Natural killer cell (primary cell): ENCODE results near the gene SCAMP1. TPM values are rescaled to one million over a fixed set of nuclear protein-coding genes. Genes with fewer than 3 reads are reported as not detected.

ENCODE experiments used
- ATAC-seq, 3 donors: fragments of 150-1000 bp in 2 of 3; fragments of 200-7000 bp in 1 of 3; cut with Tn5 transposase; 1 replicate in 1 of 3; 2 replicates in 2 of 3; pipeline ENCODE4 v1.10.0; 2021; ENCODE audit warnings: mild to moderate bottlenecking in 2 of 3, moderate library complexity in 2 of 3
- DNase-seq, 2 donors: peaks; one replicate each; pipeline versions ENCODE4 v3.0.0 to v3.0.0-alpha.2; 2013 to 2021; ENCODE audit warnings: mixed read lengths in 1 of 2
- H3K27ac ChIP-seq: one replicate; pipeline ENCODE4 v1.5.1; 2013; ENCODE audit warnings: mild to moderate bottlenecking, low read length
- H3K27me3 ChIP-seq: one replicate; pipeline ENCODE4 v1.6.1; 2013; ENCODE audit warnings: low read length; ENCODE audit not compliant: control insufficient read depth, insufficient read depth
- H3K36me3 ChIP-seq: one replicate; pipeline ENCODE4 v1.6.1; 2013; ENCODE audit warnings: low read length; ENCODE audit not compliant: control insufficient read depth, insufficient read depth
- H3K4me1 ChIP-seq: one replicate; pipeline ENCODE4 v1.6.1; 2013; ENCODE audit warnings: low read length; ENCODE audit not compliant: control insufficient read depth, insufficient read depth
- H3K4me3 ChIP-seq: one replicate; pipeline ENCODE4 v1.5.1; 2013; ENCODE audit warnings: low read length
- H3K9me3 ChIP-seq: one replicate; pipeline ENCODE4 v1.6.1; 2013; ENCODE audit warnings: low read length; ENCODE audit not compliant: control insufficient read depth, insufficient read depth
- H3K27ac Mint-ChIP-seq, 2 donors: one replicate each; pipeline ENCODE4 v1.8.0; 2022; ENCODE audit warnings: mild to moderate bottlenecking in 2 of 2, mixed read lengths in 2 of 2, moderate library complexity in 1 of 2
- H3K27me3 Mint-ChIP-seq, 2 donors: one replicate each; pipeline ENCODE4 v1.8.0; 2022; ENCODE audit warnings: low read depth in 2 of 2, mixed read lengths in 2 of 2
- H3K36me3 Mint-ChIP-seq: one replicate; pipeline ENCODE4 v1.8.0; 2022; ENCODE audit warnings: mixed read lengths
- H3K4me1 Mint-ChIP-seq, 2 donors: one replicate each; pipeline ENCODE4 v1.8.0; 2022; ENCODE audit warnings: mixed read lengths in 2 of 2
- H3K4me3 Mint-ChIP-seq: one replicate; pipeline ENCODE4 v1.8.0; 2022; ENCODE audit warnings: mild to moderate bottlenecking, moderate library complexity, mixed read lengths
- H3K9me3 Mint-ChIP-seq, 2 donors: one replicate each; pipeline ENCODE4 v1.8.0; 2022; ENCODE audit warnings: mixed read lengths in 2 of 2
- WGBS: methylation state at CpG from one replicate; pipeline ENCODE4 v1.1.7; 2013; ENCODE audit warnings: missing lambda C conversion rate; ENCODE audit not compliant: insufficient coverage; 5-methylcytosine and 5-hydroxymethylcytosine counted together
- intact Hi-C: fragments of 100-400 bp; cut with micrococcal nuclease; formaldehyde crosslinking; loops from one replicate; pipeline ENCODE4 v1.14.2; 2022
- total RNA-seq, 4 donors: library from RNA; stranded (reverse); fragments of 120-200 nt in 1 of 4; gene quantifications; one replicate each; pipeline versions ENCODE4 v1.2.3 to v1.2.4, GENCODE V29; 2013 to 2022
- TF ChIP-seq, protein P1 (sequence below): fragments of 200-600 bp; IDR thresholded peaks from one replicate; pipeline ENCODE4 v1.8.0; 2022; ENCODE audit warnings: antibody characterized with exemption

Gene SCAMP1
- total RNA-seq, 3 donors from 2014 or later (not counting 1 experiment from before 2014, with no cell fraction given), result 19.9 to 27.1 (median 20.5) TPM

DNA sequence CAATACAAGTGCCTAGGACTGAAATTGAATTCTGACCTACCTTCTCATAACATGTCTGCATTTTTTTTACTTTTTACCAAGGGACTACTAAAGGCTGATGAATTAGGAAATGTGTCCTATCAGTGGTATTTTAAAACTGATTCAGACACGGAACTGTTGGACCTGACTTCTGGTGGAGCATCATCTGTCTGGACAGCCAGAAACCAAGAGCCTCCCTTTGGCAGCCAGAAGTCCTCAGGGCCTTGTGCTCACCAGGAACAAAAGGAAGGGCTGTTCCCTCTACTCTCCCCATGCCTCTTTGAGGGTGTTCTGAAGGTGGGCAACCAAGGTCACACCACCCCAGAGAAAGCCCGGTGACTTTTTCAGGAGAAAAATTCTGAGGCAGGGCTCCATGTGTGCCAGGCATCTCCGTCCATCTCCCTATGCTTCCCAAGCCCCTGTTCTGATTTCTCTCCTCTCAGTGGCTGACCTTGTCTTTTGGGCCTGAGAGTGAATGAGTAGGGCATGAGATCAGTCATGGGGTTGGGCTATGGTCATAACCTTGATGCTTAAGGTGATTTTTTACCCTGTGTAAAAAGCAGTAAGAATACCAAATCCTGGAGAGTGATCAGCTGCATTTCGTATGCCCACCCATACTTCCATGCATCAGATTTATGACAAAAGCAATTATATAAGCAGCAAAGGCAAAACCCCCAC lies 143.7 kb downstream of the SCAMP1 start:
- H3K9me3 ChIP-seq, result no peaks in the 10 kb centered on the region
- Mint-ChIP-seq H3K9me3 (no peaks in the 10 kb centered on the region), H3K4me1 (peaks cover 2 to 4% of the 10 kb centered on the region in 2 donors), H3K4me3 (no peak overlapping the region), H3K27me3 (peaks cover 38 to 86% of the 10 kb centered on the region in 2 donors), H3K36me3 (no peaks in the 10 kb centered on the region), H3K27ac (no peak overlapping the region)
- no peak for DNase-seq
- H3K4me1 ChIP-seq, result peaks cover under 1% of the 10 kb centered on the region
- H3K36me3 ChIP-seq, result no peaks in the 10 kb centered on the region
- H3K4me3 ChIP-seq, result no peak overlapping the region
- no peak overlapping the region for H3K27ac ChIP-seq
- 92% methylated on average over 4 of the region's 4 CpGs for WGBS
- intact Hi-C loops, result no loop called here
- ATAC-seq, result no peak
- TF ChIP-seq, protein P1, sequence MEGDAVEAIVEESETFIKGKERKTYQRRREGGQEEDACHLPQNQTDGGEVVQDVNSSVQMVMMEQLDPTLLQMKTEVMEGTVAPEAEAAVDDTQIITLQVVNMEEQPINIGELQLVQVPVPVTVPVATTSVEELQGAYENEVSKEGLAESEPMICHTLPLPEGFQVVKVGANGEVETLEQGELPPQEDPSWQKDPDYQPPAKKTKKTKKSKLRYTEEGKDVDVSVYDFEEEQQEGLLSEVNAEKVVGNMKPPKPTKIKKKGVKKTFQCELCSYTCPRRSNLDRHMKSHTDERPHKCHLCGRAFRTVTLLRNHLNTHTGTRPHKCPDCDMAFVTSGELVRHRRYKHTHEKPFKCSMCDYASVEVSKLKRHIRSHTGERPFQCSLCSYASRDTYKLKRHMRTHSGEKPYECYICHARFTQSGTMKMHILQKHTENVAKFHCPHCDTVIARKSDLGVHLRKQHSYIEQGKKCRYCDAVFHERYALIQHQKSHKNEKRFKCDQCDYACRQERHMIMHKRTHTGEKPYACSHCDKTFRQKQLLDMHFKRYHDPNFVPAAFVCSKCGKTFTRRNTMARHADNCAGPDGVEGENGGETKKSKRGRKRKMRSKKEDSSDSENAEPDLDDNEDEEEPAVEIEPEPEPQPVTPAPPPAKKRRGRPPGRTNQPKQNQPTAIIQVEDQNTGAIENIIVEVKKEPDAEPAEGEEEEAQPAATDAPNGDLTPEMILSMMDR, result no peak
- H3K27me3 ChIP-seq, result no peaks in the 10 kb centered on the region

DNA sequence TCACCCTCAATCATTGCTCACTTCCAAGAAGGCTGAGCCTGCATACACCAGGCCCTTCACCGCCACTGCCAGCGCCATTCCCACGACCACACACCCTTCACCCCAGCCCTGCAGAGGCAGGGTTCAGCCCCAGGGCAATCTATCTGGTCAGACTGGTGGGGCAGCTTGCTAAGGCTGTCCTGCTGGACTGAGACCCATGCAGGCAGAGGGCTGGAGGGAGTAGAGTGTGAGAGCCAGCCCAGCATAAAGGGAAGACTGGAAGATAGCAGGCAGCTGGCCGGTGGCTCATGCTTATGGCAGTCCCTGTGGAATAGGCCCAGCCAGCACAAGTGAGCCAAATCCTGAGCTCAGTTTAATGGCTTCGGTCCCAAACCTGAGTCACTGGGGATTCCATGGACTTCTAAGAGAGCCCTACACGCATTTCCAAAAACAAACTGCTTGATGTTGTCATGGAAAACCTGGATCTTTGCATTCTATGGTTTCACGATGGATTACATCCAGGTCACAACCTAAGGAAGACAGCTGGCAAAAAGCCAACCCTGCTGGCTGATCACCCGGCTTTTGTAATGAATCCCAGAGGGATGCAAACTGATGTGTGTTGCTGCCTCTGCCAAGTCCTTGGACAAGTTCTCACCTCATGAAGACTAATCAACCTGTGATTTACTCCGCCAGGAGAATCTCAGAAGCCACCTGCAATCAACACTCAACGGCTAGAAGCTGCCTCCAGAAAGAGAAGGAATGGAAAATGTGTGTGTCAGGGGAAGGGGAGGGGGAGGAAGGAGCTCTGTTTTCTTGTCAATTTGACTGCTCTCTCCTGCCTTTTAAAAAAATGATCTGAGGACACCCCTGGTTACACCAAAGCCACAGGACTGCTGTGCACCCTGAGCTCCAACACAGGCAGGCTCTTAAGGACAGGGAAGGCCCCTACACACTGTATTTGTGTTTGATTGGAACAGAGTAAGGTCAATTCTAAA lies 144.6 kb downstream of the SCAMP1 start:
- no peaks in the 10 kb centered on the region for H3K36me3 ChIP-seq
- H3K9me3 Mint-ChIP-seq, result no peaks in the 10 kb centered on the region
- peaks cover 11 to 12% of the 10 kb centered on the region in 2 donors for H3K4me1 Mint-ChIP-seq
- no peak overlapping the region for H3K4me3 Mint-ChIP-seq
- 73% methylated on average over 10 of the region's 10 CpGs for WGBS
- peaks cover 8% of the 10 kb centered on the region for H3K4me1 ChIP-seq
- DNase-seq (no peak), ATAC-seq (no peak)
- no peaks in the 10 kb centered on the region for H3K9me3 ChIP-seq
- TF ChIP-seq, protein P1, result no peak
- H3K27ac Mint-ChIP-seq, result no peak overlapping the region
- no peaks in the 10 kb centered on the region for H3K36me3 Mint-ChIP-seq
- peaks cover 36 to 83% of the 10 kb centered on the region in 2 donors for H3K27me3 Mint-ChIP-seq
- H3K27ac ChIP-seq, result no peak overlapping the region
- H3K4me3 ChIP-seq, result no peak overlapping the region
- intact Hi-C loops, result no loop called here
- H3K27me3 ChIP-seq, result peaks cover 2% of the 10 kb centered on the region

GRCh38 chr5:78505860-78506259 lies 145.4 kb downstream of the SCAMP1 start:
- 78% methylated on average over 2 of the region's 2 CpGs for WGBS
- Histone ChIP-seq H3K27ac (no peak overlapping the region), H3K4me1 (peaks cover 12% of the 10 kb centered on the region), H3K27me3 (peaks cover 2% of the 10 kb centered on the region), H3K9me3 (no peaks in the 10 kb centered on the region), H3K4me3 (no peak overlapping the region), H3K36me3 (no peaks in the 10 kb centered on the region)
- no peaks in the 10 kb centered on the region for H3K36me3 Mint-ChIP-seq
- TF ChIP-seq, protein P1, result no peak
- no peak for DNase-seq
- peaks cover 34 to 75% of the 10 kb centered on the region in 2 donors for H3K27me3 Mint-ChIP-seq
- no peak overlapping the region for H3K27ac Mint-ChIP-seq
- no peak overlapping the region for H3K4me3 Mint-ChIP-seq
- H3K4me1 Mint-ChIP-seq, result peaks cover 13 to 19% of the 10 kb centered on the region in 2 donors
- intact Hi-C loops, result no loop called here
- no peaks in the 10 kb centered on the region for H3K9me3 Mint-ChIP-seq
- no peak for ATAC-seq
